NOMO-1 treated with DMSO at 0.1 percent for 48 hours (cell line): ENCODE data around the gene RAB18.
"Not testable (repeated sequence)": the region's sequence is repeated elsewhere in the genome, so short reads cannot be mapped to it uniquely, and the experiment has no call there.

Experiments
- DNase-seq: peaks from one replicate; lab custom pipeline; 2025; ENCODE audit not compliant: unreplicated experiment; lab: John Stamatoyannopoulos, UW

RAB18 gene

DNA sequence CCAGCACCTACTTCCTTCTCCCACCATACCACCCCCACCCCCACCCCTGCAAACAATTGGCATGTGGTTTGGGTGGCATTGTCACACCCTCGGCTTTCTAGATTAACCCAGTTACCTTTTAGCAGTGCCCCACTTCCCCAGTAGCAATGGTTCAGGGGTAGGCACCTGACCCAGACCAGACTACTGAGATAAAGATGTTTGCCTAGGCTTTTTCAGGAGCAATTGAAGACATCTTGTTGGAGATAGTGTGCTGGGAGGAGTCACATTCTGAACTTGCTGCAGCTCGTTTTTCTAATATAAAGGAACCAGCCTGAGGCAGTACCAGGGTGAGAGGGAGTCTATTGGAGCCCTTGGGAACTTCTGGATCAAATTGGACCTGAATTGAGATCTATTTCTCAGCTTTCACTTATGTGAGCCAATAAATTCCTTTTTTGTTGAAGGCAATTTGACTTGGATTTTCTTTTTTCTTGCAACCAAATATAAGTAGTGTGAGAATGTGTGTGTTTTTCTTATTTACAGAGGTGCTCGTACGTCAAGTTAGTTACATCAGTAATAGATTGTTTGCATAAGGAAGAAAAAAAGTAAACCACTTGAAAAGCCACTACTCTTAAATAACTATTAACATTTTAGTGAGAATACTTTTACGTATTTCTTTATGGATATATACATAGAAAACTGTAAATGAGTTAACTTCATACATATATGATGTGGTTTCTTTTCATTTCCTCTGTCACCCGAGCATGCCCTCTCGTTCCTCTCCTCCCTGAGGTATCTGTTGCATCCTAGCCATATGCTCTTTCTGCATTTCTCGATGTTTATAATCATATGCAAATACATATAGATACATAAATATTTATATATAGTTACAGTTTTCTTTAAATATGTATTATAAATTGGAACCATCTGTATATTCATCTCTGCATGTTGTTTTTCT is 38.0 kb downstream of the RAB18 start:
- no peak for DNase-seq

DNA sequence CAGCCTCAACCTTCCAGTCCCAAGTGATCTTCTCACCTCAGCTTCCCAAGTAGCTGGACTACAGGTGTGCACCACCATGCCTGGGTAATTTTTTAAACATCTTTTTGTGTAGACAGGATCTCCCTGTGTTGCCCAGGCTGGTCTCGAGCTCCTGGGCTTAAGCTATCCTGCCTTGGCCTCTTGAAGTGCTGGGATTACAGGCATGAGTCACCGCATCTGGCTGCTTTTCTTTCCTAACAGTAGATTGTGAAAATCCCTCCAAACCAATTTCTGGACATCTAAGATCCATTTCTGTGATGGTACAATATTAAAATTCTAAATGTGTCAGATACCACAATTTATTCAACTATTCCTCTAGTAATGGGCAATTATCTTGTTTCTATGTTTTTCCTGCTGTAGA is 38.7 kb downstream of the RAB18 start:
- DNase-seq, result no peak

DNA sequence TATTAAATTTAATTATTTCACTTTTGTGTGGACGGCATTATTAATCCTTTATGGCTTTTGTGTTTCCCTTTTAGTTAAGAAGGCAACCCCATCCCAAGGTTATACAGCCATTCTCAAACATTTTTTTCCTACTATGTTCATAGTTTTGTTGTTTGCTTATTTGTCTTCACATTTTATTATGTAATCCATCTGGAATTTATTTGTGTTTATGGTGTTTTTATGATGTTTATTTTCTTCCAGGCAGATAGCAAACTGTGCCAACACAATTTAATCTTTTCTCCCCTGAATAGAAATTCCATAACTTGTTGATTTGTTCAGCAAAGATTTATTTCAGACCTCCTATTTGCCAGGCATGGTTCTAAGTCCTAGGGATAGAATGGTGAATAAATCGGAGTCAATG is 42.9 kb downstream of the RAB18 start:
- no peak for DNase-seq

DNA sequence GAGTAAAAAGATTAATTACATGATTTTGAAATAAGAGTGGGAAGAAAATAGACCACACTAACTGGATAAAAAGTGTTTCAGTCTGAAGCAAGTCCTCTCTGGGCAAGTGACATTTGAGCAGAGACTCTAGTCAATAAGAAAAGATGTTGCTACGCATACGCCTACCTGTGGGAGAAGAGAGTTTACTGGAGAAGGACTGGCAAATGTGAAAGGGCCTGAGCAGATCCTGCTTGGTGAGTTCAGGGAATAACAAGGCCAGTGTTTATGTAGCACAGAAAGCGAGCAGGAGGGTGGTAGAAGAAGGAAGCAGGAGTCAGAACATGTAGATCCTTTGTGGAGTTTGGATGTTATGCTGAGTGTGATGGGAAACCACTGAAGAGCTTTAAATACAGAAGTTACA is 43.4 kb downstream of the RAB18 start:
- DNase-seq, result no peak

DNA sequence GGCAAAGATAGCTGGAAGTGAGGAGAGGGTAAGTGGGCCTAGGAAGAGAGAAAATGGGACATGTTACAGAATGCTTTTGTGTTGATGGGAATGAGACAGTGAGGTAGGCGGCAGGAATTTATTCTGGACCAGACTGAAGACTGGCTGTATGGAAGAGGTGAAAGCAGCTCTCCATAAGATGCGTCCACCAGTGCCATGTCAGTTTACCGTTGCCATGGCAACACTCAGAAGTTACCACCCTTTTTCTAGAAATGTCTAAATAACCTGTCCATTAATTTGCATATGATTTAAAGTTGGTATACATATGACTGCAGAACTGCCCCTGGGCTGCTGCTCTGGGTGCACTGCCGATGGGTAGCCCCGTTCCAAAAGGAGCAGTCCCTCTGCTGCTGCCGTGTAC is 46.7 kb downstream of the RAB18 start:
- no peak for DNase-seq

DNA sequence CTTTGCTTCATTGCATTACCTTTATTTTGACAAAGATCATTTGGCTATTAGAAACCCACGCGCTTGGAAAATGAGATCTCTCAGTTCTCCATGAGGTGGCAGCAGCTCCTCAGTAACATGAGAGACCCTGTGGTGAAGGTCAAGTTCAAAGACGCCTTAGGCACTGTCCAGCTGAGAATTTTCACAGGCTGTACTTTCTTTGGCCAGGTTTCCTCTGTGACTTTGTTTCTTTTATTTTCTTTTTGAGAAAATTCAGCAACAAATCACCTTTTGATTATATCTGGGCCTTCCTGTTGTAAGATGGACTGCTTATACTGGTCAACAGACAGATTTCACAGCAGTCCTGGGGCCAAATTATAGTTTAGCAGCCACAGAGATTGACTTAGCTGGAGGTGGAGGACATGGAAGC is 54.5 kb downstream of the RAB18 start:
- DNase-seq, result peak; percentile 56

DNA sequence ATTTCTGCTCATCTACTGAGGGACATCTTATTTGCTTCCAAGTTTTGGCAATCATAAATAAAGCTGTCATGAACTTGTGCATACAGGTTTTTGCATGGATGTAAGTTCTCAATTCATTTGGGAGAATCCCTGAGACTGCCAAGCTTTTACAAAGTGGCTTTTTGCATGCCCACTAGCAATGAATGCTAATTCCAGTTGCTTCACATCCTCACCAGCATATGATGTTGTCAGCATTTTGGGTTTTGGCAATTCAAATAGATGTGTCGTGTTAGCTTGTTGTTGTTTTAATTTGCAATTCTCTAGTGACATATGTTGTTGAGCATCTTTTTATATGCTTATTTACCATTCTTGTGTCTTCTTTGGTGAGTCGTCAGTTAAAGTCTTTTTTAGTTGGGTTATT is 57.2 kb downstream of the RAB18 start:
- no peak for DNase-seq

DNA sequence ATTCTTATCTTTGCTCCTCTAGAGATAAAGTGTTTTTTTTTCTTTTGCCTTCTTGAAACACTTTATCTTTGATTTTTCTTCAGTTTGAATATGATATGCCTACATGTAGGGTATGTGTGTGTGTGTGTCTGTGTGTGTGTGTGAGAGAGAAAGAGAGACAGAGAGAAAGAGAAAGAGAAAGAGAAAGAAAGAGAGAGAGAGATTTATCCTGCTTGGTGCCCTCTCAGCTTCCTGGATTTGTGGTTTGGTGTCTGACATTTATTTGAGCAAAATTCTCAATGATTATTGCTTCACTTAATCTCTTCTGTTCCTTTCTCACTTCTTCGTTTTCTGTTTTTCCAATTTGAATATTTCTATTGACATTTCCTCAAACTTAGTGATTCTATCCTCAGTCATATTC is 60.3 kb downstream of the RAB18 start:
- peak; percentile 44 for DNase-seq

DNA sequence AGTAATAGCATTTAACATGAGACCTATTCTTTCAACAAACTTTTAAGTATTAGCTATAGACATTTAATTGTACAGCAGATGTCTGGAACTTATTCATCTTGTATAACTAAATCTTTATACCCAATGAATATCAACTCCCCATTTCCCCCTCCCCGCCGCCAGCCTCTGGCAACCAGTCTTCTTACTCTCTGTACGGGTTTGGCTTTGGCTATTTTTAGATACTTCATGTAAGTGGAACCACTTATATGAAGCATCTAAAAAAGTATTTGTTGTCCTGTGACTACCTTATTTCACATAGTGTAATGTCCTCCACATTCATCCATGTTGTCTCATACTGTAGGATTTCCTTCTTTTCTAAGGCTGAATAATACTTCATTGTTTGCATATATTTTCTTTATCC is 60.8 kb downstream of the RAB18 start:
- DNase-seq, result no peak

DNA sequence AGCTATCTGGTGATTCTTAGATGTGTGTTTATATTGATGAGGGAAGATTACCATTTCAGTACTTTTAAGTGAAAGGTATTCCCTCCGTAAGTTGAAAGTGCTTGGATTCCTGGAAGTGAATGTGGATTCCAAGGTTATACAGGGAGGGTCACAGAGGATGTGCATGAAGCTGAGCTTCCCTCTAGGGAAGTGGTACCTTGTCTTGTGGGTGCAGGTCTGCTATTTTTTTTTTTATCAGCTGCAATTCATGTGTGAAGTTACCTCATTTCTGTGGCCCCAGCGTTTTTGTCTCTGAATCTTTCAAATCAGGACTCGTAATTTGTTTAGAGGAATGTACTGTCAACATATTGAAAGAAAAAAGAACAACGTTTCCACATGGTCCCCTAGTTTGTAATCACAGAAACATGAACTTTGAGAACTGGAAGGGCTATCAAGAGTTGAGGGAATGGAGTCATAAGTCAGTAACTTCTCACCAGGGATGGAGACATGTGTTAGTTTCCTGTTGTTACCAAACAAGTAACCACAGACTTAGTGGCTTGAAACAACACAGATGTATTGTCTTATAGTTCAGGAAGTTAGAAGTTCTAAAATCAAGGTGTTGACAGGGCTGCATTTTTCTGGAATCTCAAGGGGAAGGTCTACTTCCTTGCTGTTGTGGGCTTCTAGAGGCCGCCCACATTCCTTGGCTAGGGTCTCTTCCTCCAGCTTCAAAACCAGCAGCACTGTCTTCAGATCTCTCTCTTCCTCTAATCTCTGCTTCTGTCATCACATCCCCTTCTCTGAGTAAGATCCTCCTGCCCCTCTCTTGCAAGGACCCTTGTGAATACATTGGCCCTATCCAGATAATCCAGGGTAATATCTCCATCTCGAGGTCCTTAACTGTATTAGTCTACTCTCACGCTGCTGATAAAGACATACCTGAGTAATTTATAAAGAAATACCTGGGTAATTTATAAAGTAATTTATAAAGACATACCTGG is 64.4 kb downstream of the RAB18 start:
- DNase-seq, result no peak

DNA sequence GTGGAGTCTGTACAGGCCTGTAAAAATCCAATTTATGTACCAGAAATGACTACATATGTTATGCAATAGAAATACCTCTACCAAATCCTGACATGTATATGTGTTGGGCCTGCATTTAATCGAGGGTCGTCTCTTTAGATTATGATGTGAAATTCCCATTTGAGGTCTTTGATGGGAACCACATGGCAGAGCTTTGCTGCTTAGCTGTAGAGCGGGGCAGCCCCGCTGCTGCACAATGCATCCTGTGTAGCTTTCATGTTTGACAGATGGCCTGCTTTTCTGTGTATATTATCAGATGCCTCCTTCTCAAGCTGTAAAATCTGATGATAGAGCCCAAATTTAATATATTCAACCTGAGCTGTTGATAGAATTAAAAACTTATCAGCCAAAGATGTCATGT is 65.8 kb downstream of the RAB18 start:
- DNase-seq, result no peak

DNA sequence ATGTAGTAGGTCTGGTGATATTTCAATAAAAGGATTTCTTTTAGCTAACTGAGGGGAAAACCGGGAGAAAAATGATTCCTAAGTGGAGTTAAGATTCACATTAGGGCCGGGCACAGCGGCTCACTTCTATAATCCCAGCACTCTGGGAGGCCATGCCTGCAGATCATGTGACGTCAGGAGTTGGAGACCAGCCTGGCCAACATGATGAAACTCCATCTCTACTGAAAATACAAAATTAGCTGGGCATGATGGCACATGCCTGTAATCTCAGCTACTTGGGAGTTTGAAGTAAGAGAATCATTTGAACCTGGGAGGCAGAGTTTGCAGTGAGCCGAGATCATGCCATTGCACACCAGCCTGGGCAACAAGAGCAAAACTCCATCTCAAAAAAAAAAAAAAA is 72.9 kb downstream of the RAB18 start:
- not testable (repeated sequence) for DNase-seq

DNA sequence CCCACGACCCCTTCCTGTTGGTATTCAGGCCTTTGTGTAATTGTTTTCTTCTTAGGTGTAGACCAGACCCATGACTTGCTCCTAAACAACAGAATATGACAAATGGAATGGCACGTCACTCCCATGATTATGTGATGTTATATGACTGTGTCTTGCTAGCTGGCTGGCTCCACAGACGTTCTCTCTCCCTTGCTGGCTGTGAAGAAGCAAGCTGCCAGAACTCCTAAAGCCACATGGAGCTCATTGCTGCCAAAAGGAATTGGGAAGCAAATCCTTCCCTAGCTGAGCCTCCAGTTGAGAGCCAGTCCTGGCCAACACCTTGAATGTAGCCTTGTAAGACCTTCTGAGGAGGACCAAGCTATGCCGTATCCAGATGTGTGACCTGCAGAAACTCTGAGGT is 74.2 kb downstream of the RAB18 start:
- DNase-seq, result no peak

DNA sequence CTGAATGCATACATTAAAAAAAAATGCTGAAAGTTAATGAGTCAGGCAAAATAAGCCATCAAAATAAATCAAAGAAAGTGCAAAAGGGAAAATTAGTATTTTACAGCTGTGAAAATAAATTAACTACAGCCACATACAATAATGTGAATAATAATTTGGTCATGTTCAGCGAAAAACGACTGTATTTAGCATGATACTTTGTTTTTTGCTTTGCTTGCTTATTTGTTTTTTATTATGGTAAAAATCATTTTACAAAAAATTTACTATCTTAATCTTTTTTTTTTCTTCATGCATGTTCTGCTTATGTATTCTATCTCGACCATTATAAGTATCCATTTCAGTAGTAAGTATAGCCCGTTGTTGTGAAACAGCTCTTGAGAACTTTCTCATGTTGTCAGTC is 77.1 kb downstream of the RAB18 start:
- no peak for DNase-seq

DNA sequence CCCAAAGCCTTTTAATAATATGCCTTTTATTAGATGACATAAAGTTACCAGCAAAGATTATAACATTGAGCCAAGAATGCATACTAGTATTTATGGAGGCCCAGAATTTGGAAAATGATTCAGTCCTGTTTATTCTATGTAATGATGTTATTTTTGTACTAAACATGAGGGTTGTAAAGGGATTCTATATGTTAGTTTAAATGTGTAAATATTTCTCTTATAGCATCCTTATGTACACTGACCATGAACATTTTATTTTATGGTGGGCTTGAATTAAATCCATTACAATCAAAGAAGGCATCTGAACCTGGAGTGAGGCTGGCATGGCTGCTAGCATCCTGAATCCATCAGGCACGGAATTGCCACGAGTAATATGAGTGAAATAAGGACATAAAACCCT is 80.2 kb downstream of the RAB18 start:
- no peak for DNase-seq
